ENCODE measurements around the gene INTS11. TPM values are rescaled to one million over a fixed set of nuclear protein-coding genes. Genes with fewer than 3 reads are reported as not detected.
A peak's percentile ranks its signal among the peaks of the same experiment; 100 is the strongest.

The INTS11 gene
- total RNA-seq, 6 experiments from 2014 or later, result 35.1 to 52.4 (median 43.5) TPM

GRCh38 chr1:1281533-1282321 lies 42.7 kb downstream of the INTS11 start:
- no CpG with 5 or more reads among the region's 26 CpGs for whole genome bisulfite sequencing (ENCODE audit: insufficient coverage, low coverage, low lambda C conversion rate, missing lambda C conversion rate)
- peaks cover 0 to 15% (median 6%) of the 10 kb centered on the region in 4 donors for H3K4me1 ChIP-seq
- H3K36me3 ChIP-seq, result no peaks in the 10 kb centered on the region
- DNase-seq (peak; percentile 93 to 99 (median 97)), ATAC-seq (peak; percentile 92 to 96 (median 94))
- no peaks in the 10 kb centered on the region for H3K9me3 ChIP-seq
- H3K27ac ChIP-seq, result peak overlapping the region in 2 of 3 donors; percentile 30 to 64
- no peak for TF ChIP-seq POLR2A (IDR thresholded peaks at IDR 0.05)
- TF ChIP-seq, protein P1, sequence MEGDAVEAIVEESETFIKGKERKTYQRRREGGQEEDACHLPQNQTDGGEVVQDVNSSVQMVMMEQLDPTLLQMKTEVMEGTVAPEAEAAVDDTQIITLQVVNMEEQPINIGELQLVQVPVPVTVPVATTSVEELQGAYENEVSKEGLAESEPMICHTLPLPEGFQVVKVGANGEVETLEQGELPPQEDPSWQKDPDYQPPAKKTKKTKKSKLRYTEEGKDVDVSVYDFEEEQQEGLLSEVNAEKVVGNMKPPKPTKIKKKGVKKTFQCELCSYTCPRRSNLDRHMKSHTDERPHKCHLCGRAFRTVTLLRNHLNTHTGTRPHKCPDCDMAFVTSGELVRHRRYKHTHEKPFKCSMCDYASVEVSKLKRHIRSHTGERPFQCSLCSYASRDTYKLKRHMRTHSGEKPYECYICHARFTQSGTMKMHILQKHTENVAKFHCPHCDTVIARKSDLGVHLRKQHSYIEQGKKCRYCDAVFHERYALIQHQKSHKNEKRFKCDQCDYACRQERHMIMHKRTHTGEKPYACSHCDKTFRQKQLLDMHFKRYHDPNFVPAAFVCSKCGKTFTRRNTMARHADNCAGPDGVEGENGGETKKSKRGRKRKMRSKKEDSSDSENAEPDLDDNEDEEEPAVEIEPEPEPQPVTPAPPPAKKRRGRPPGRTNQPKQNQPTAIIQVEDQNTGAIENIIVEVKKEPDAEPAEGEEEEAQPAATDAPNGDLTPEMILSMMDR (IDR thresholded peaks at IDR 0.05), result no peak
- peak overlapping the region in 1 of 3 donors; percentile 19 for H3K4me3 ChIP-seq
- H3K27me3 ChIP-seq, result no peaks in the 10 kb centered on the region
- intact Hi-C loops (cut with DNase I), result no loop called here

DNA sequence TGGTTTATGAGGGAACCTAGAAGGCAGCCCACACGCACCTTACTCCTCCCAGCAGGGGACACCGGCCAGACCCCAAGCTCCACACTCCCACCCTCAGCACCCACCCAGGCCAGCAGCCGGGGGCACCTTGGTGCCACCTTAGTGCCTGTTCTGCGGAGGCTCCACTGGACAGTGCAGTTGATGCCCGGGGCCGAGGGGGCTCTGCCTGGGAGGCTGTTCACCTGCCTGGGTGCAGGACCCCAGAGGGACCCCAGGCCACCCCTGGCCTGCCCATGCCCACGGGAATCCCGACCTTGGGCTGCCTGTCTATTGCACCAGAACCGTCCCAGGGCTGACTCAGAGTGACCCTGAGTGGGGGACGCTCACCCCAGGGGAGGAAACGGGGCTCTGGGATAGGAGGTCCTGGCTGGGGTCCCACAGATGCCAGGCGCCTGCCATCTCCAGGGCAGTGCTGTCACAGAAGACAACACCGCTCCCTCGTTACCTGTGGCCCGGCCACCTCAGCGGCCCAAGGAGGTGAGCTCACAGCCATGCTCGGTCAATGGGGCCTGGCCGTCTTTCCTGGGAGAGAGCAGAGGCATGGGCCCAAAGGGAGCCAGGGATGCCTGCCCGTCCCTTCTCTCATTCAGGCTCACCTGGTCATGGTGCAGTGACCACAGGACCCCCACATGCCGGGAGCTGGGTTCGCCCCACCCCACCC lies 43.5 kb downstream of the INTS11 start:
- ATAC-seq (peak in 2 of 4 donors; percentile 8 to 25), DNase-seq (peak in 1 of 3 donors; percentile 45)
- Histone ChIP-seq H3K27ac (peak overlapping the region in 1 of 3 donors; percentile 64), H3K9me3 (no peaks in the 10 kb centered on the region), H3K27me3 (no peaks in the 10 kb centered on the region), H3K4me3 (peak overlapping the region in 1 of 3 donors; percentile 19), H3K4me1 (peaks cover 0 to 15% (median 6%) of the 10 kb centered on the region in 4 donors), H3K36me3 (no peaks in the 10 kb centered on the region)
- WGBS (ENCODE audit: insufficient coverage, low coverage, low lambda C conversion rate, missing lambda C conversion rate), result 84% methylated on average over 5 of the region's 21 CpGs
- TF ChIP-seq, protein P1 (IDR thresholded peaks at IDR 0.05), result no peak
- TF ChIP-seq POLR2A (IDR thresholded peaks at IDR 0.05), result no peak
- intact Hi-C loops (cut with DNase I), result no loop called here

DNA sequence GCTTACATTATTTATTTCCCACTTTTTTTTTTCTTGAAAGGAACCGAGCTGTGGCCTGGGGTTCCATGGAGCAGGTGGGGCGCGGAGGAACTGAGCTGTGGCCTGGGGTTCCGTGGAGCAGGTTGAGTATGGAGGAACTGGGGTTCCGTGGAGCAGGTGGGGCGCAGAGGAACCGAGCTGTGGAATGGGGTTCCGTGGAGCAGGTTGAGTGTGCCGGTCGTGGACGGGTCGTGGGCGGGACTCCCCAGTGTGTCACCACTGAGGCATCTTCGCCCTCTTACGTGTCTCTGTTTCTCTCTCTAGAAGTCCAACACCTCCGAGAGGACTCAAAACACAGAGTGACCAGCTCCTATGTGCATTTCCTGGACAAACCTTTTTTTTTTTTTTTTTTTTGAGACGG lies 45.4 kb downstream of the INTS11 start:
- Histone ChIP-seq H3K27me3 (no peaks in the 10 kb centered on the region), H3K4me3 (no peak overlapping the region), H3K27ac (no peak overlapping the region), H3K9me3 (no peaks in the 10 kb centered on the region), H3K4me1 (peaks cover 0 to 15% (median 6%) of the 10 kb centered on the region in 4 donors), H3K36me3 (no peaks in the 10 kb centered on the region)
- ATAC-seq (no peak), DNase-seq (no peak)
- intact Hi-C loops (cut with DNase I), result no loop called here
- WGBS (ENCODE audit: insufficient coverage, low coverage, low lambda C conversion rate, missing lambda C conversion rate), result 95% methylated on average over 15 of the region's 17 CpGs
- no peak for TF ChIP-seq POLR2A (IDR thresholded peaks at IDR 0.05)
- TF ChIP-seq, protein P1 (IDR thresholded peaks at IDR 0.05), result no peak

DNA sequence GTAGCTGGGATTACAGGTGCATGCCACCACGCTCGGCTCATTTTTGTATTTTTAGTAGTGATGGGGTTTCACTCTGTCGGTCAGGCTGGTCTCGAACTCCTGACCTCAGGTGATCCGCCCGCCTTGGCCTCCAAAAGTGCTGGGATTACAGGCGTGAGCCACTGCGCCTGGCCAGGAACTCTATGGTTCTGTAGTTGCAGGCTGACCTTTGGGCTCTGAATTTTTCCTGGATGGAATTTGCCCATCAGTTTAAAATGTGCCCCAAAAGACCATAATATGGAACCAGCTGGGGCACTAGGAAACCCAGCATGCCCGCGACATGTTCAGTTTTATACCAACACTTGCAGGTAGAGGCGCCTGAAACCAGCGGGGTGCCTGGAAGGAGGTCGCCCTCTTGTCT lies 45.8 kb downstream of the INTS11 start:
- no peak for TF ChIP-seq POLR2A (IDR thresholded peaks at IDR 0.05)
- TF ChIP-seq, protein P1 (IDR thresholded peaks at IDR 0.05), result no peak
- ATAC-seq (no peak), DNase-seq (no peak)
- Histone ChIP-seq H3K27ac (no peak overlapping the region), H3K9me3 (no peaks in the 10 kb centered on the region), H3K36me3 (no peaks in the 10 kb centered on the region), H3K27me3 (no peaks in the 10 kb centered on the region), H3K4me3 (no peak overlapping the region), H3K4me1 (peaks cover 0 to 15% (median 6%) of the 10 kb centered on the region in 4 donors)
- intact Hi-C loops (cut with DNase I), result no loop called here
- WGBS (ENCODE audit: insufficient coverage, low coverage, low lambda C conversion rate, missing lambda C conversion rate), result 65% methylated on average over 12 of the region's 13 CpGs

All from right lobe of liver (tissue), 6 donors.